ENCODE results near the gene FBRSL1.

DNA sequence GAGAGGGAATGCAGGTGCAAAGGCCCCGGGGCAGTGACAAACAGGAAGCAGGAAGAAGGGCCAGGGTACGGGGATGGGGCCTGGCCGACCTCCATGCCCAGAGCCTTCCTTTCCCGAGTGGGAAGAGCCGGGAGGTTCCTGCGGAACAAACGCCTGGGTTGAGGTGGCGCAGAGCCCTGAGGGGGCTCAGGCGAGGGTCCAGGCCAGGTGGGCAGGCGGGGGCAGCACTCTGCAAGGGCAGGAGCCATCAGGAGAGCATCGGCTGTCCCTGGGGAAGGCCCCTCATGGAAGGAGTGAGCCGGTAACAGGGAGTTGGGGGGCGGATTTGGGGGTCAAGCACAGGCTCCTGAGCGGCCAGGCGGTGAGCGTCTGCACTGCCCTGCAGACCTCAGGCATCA is 18.1 kb upstream of the FBRSL1 start:
- TF ChIP-seq RAD21 (IDR thresholded peaks at IDR 0.05; ENCODE audit: low read length) (no peak), ELF1 (IDR thresholded peaks at IDR 0.05) (no peak), SIN3A (IDR thresholded peaks at IDR 0.05; ENCODE audit: borderline replicate concordance, low read depth, low read length) (no peak), NRF1 (IDR thresholded peaks at IDR 0.05; ENCODE audit: low read depth, low read length) (no peak), RXRA (IDR thresholded peaks at IDR 0.05; ENCODE audit: borderline replicate concordance, low read depth) (no peak), ZBTB33 (IDR thresholded peaks at IDR 0.05; ENCODE audit: borderline replicate concordance, low read depth) (no peak), POLR2AphosphoS5 (IDR thresholded peaks at IDR 0.05; ENCODE audit: low read depth, low read length) (no peak), JUND (IDR thresholded peaks at IDR 0.05) (no peak), RFX5 (IDR thresholded peaks at IDR 0.05; ENCODE audit: low read length) (no peak)
- TF ChIP-seq, protein P1, sequence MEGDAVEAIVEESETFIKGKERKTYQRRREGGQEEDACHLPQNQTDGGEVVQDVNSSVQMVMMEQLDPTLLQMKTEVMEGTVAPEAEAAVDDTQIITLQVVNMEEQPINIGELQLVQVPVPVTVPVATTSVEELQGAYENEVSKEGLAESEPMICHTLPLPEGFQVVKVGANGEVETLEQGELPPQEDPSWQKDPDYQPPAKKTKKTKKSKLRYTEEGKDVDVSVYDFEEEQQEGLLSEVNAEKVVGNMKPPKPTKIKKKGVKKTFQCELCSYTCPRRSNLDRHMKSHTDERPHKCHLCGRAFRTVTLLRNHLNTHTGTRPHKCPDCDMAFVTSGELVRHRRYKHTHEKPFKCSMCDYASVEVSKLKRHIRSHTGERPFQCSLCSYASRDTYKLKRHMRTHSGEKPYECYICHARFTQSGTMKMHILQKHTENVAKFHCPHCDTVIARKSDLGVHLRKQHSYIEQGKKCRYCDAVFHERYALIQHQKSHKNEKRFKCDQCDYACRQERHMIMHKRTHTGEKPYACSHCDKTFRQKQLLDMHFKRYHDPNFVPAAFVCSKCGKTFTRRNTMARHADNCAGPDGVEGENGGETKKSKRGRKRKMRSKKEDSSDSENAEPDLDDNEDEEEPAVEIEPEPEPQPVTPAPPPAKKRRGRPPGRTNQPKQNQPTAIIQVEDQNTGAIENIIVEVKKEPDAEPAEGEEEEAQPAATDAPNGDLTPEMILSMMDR (IDR thresholded peaks at IDR 0.05) = no peak

Measured in SK-N-SH (cell line).